Peyer's patch (tissue), 4 donors: ENCODE measurements around the gene MEIOB.

ENCODE experiments used
- POLR2A ChIP-seq, 2 donors: fragments of 450-650 bp; IDR thresholded peaks; one replicate each; pipeline ENCODE4 v1.5.1; 2017; ENCODE audit warnings: antibody characterized with exemption in 2 of 2, mild to moderate bottlenecking in 2 of 2, moderate library complexity in 2 of 2
- TF ChIP-seq, protein P1 (sequence below), 6 experiments: fragments of 450-650 bp in 4 of 6; fragments of 200-600 bp in 2 of 6; sonication (generic) in 1 of 6; IDR thresholded peaks; one replicate each; pipeline ENCODE4 v1.5.1; 2017 to 2019; ENCODE audit warnings: antibody characterized with exemption in 6 of 6, mild to moderate bottlenecking in 3 of 6, moderate library complexity in 1 of 6

DNA sequence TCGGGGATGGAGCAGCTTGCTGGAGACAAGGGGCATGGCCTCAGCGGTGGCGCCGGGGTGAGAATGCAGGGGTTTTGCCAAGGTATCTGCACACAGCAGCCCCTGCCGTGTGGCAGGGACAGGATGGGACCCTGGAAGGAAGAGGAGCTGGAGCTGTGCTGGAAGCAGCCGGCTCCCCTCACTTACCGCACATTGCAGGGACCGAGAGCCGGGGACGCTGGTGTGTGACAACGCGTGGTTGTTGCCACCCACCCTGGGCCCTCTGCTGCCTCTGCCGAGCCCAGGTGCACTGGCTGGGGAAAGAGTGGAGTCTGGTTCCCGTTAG lies 86.2 kb downstream of the MEIOB start:
- TF ChIP-seq, protein P1, sequence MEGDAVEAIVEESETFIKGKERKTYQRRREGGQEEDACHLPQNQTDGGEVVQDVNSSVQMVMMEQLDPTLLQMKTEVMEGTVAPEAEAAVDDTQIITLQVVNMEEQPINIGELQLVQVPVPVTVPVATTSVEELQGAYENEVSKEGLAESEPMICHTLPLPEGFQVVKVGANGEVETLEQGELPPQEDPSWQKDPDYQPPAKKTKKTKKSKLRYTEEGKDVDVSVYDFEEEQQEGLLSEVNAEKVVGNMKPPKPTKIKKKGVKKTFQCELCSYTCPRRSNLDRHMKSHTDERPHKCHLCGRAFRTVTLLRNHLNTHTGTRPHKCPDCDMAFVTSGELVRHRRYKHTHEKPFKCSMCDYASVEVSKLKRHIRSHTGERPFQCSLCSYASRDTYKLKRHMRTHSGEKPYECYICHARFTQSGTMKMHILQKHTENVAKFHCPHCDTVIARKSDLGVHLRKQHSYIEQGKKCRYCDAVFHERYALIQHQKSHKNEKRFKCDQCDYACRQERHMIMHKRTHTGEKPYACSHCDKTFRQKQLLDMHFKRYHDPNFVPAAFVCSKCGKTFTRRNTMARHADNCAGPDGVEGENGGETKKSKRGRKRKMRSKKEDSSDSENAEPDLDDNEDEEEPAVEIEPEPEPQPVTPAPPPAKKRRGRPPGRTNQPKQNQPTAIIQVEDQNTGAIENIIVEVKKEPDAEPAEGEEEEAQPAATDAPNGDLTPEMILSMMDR (IDR thresholded peaks at IDR 0.05), result no peak
- TF ChIP-seq POLR2A (IDR thresholded peaks at IDR 0.05), result no peak
